HG02970 (cell line): ENCODE measurements around the gene UMPS.

Experiments
- ATAC-seq: cut with Tn5 transposase; IDR thresholded peaks from one replicate; pipeline ENCODE4 v1.9.1; 2021; ENCODE audit warnings: mild to moderate bottlenecking, moderate library complexity, moderate number of reproducible peaks; ENCODE audit not compliant: unreplicated experiment, low FRiP score

The UMPS gene

DNA sequence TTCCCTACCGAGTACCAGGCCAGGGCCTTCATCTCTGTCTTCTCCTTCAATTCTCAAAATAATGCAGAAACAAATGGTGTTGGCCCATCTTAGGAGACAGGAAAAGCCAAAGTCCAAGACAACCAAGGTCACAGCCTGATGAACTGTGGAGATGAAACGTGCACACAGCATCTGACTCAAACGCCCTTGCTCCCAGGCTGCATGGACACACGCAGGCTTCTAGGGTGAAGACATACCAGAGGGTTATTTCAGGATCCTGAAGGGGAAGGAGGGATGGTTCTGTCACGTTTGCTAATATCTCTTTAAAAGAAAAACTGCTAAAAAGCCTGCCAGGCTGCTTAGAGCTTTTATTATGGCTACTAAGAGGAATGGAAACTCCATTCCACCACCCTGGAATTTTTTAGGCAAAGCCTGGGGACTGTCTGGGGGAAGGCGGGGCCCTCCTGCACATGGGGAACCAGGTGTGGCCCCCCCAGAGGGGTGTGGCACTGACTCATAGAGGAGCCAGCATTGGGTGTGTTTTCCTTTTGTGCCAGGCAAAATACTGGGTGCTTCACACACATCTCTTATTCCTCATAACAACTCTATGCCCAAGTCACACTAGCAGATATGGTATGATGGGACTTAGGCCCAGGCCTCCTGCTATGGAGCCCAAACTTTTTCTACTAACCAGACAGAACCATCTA, 62.9 kb downstream of the UMPS start:
- ATAC-seq = no peak

DNA sequence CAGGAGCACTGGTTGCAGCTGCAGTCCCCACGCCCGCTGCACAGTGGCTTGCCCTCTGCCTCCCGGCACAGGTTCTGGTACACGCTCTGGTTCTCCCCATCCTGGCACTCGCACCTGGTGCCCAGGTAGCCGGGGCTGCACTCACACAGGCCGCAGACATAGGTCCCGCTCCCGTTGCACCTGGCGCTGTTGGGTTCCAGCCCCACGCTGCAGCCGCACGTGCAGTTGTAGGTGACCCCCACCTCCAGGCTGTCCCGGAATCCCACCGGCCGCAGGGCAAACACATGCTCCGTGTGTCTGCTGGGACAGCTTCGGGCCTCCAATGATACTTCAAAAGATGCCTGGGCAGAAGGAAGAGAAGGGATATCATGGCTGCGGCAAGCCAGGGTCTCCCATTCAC, 66.2 kb downstream of the UMPS start:
- no peak for ATAC-seq

DNA sequence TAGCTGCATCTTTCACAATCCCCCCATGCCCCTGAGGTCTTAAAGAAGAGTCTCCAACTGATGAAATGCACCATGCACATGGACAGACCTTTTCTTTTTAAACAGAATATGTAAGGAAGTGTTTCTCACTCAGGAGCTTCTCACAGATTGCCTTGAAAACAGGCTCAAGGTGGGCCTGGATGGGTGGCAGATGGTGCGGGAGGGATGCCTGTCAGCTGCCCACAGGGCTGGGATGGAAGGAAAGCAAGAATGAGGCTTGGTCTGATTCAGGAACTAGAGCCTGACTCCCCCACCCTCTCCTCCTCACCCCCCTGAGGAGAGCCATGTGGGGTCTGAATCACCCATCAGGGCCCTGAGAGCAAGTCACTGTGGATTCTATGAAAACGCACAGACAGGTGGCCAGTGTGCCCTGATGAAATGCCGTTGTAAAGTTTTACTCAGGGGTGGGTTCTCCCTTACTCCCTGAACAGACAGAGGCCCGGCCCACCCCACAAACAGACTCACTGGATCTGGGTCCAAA, 67.2 kb downstream of the UMPS start:
- ATAC-seq = no peak
